DMS 273 (cell line): ENCODE measurements around the gene DTNB.
A peak's percentile ranks its signal among the peaks of the same experiment; 100 is the strongest.

Experiments used
- DNase-seq: peaks from one replicate; lab custom pipeline; 2025; ENCODE audit not compliant: unreplicated experiment; lab: John Stamatoyannopoulos, UW

Gene DTNB

GRCh38 chr2:25400576-25401216 lies 272.7 kb downstream of the DTNB start:
- peak; percentile 74 for DNase-seq

GRCh38 chr2:25400169-25400568 lies 273.2 kb downstream of the DTNB start:
- DNase-seq: peak; percentile 71

- no peak for DNase-seq
Observed at GRCh38 chr2:25398534-25398933, 274.8 kb downstream of the DTNB start.

- DNase-seq: peak; percentile 92
Observed at GRCh38 chr2:25397777-25398176, 275.6 kb downstream of the DTNB start.

- no peak for DNase-seq
Observed at GRCh38 chr2:25389161-25389560, 284.2 kb downstream of the DTNB start.

- DNase-seq: no peak
Observed at GRCh38 chr2:25388491-25388890, 284.9 kb downstream of the DTNB start.

GRCh38 chr2:25387876-25388449 lies 285.4 kb downstream of the DTNB start:
- no peak for DNase-seq

- DNase-seq: no peak
Observed at GRCh38 chr2:25386971-25387875, 286.2 kb downstream of the DTNB start.

GRCh38 chr2:25385910-25386309 lies 287.5 kb downstream of the DTNB start:
- no peak for DNase-seq

- DNase-seq: no peak
Observed at GRCh38 chr2:25383806-25384205, 289.6 kb downstream of the DTNB start.

- DNase-seq: no peak
Observed at GRCh38 chr2:25381502-25381901, 291.9 kb downstream of the DTNB start.

GRCh38 chr2:25380586-25381375 lies 292.6 kb downstream of the DTNB start:
- no peak for DNase-seq

GRCh38 chr2:25380023-25380422 lies 293.4 kb downstream of the DTNB start:
- no peak for DNase-seq

GRCh38 chr2:25379535-25379934 lies 293.8 kb downstream of the DTNB start:
- no peak for DNase-seq

- no peak for DNase-seq
Observed at GRCh38 chr2:25378731-25379490, 294.5 kb downstream of the DTNB start.

- DNase-seq: no peak
Observed at GRCh38 chr2:25377822-25378421, 295.5 kb downstream of the DTNB start.

GRCh38 chr2:25376750-25377621 lies 296.4 kb downstream of the DTNB start:
- DNase-seq: peak; percentile 97

- no peak for DNase-seq
Observed at GRCh38 chr2:25375989-25376545, 297.3 kb downstream of the DTNB start.
